ENCODE data around the gene AFMID.

The AFMID gene

DNA sequence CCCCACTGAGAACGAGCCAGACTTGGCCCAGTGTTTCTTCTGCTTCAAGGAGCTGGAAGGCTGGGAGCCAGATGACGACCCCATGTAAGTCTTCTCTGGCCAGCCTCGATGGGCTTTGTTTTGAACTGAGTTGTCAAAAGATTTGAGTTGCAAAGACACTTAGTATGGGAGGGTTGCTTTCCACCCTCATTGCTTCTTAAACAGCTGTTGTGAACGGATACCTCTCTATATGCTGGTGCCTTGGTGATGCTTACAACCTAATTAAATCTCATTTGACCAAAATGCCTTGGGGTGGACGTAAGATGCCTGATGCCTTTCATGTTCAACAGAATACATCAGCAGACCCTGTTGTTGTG is 27.5 kb downstream of the AFMID start:
- Histone ChIP-seq H3K9me3 (ENCODE audit: insufficient read depth, low read depth, low read length) (no peaks in the 10 kb centered on the region), H3K4me1 (ENCODE audit: insufficient read depth, low read length) (peaks cover 8% of the 10 kb centered on the region; the same call in 1 of the 2 replicates), H3K27me3 (ENCODE audit: insufficient read depth, low read length) (no peaks in the 10 kb centered on the region), H3K27ac (ENCODE audit: low read length) (peak overlapping the region; percentile 18), H3K9ac (ENCODE audit: low read depth, low read length) (peak overlapping the region; percentile 85), H3K4me3 (ENCODE audit: low read length) (peak overlapping the region; percentile 92), H3K36me3 (ENCODE audit: insufficient read depth, low read depth, low read length) (peaks cover 28% of the 10 kb centered on the region)

DNA sequence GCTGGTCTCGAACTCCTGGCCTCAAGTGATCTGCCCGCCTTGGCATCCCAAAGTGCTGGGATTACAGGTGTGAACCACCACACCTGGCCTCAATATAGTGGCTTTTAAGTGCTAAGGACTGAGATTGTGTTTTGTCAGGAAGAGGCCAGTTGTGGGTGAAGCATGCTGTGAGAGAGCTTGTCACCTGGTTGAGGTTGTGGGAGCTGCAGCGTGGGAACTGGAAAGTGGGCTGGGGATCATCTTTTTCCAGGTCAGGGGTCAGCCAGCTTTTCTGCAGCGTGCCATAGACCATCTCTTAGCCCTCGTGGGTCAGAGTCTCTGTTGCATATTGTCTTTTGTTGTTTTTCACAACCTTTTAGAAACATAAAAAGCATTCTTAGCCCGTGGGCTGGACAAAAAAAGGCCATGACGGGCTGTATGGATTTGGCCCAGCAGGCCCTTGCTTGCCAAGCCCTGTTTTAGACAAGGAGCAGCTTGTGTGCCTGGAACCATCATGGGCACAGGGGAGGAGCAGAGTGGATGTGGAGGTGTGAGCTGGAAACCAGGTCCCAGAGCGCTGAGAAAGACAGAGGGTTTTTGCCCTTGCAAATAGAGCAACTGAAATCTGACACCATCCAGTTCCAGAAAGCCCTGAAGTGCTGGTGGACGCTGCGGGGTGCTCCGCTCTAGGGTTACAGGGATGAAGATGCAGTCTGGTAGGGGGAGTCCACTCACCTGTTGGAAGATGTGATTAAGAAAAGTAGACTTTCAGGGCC is 32.4 kb downstream of the AFMID start:
- peak overlapping the region; percentile 40; the same call in 1 of the 2 replicates for H3K4me3 ChIP-seq (ENCODE audit: low read length)
- no peaks in the 10 kb centered on the region for H3K9me3 ChIP-seq (ENCODE audit: insufficient read depth, low read depth, low read length)
- H3K9ac ChIP-seq (ENCODE audit: low read depth, low read length), result no peak overlapping the region
- no peak overlapping the region for H3K27ac ChIP-seq (ENCODE audit: low read length)
- no peaks in the 10 kb centered on the region for H3K27me3 ChIP-seq (ENCODE audit: insufficient read depth, low read length)
- peaks cover 8% of the 10 kb centered on the region; the same call in 1 of the 2 replicates for H3K4me1 ChIP-seq (ENCODE audit: insufficient read depth, low read length)
- peaks cover 70% of the 10 kb centered on the region for H3K36me3 ChIP-seq (ENCODE audit: insufficient read depth, low read depth, low read length)

DNA sequence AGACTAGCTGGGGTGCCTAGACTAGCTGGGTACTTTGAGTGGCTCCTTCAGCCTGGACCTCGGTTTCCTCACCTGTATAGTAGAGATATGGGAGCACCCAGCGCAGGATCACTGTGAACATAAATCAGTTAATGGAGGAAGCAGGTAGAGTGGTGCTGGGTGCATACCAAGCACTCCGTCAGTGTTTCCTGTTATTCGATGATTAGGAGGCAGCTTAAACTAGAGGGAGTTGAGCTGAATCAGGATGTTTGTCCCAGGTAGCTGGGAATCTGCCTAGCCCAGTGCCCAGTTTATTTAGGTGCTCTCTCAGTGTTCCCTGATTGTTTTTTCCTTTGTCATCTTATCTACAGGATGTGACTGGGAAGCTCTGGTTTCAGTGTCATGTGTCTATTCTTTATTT is 35.9 kb downstream of the AFMID start:
- no peak overlapping the region for H3K27ac ChIP-seq (ENCODE audit: low read length)

DNA sequence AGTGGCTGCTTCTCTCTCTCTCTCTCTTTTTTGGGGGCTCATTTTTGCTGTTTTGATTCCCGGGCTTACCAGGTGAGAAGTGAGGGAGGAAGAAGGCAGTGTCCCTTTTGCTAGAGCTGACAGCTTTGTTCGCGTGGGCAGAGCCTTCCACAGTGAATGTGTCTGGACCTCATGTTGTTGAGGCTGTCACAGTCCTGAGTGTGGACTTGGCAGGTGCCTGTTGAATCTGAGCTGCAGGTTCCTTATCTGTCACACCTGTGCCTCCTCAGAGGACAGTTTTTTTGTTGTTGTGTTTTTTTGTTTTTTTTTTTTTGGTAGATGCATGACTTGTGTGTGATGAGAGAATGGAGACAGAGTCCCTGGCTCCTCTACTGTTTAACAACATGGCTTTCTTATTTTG is 36.6 kb downstream of the AFMID start:
- no peaks in the 10 kb centered on the region for H3K9me3 ChIP-seq (ENCODE audit: insufficient read depth, low read depth, low read length)
- H3K27ac ChIP-seq (ENCODE audit: low read length), result no peak overlapping the region
- peaks cover 4% of the 10 kb centered on the region; the same call in 1 of the 2 replicates for H3K4me1 ChIP-seq (ENCODE audit: insufficient read depth, low read length)
- H3K4me3 ChIP-seq (ENCODE audit: low read length), result no peak overlapping the region
- H3K9ac ChIP-seq (ENCODE audit: low read depth, low read length), result no peak overlapping the region
- H3K27me3 ChIP-seq (ENCODE audit: insufficient read depth, low read length), result no peaks in the 10 kb centered on the region
- peaks cover 59% of the 10 kb centered on the region for H3K36me3 ChIP-seq (ENCODE audit: insufficient read depth, low read depth, low read length)

More for the DNA sequence above, 35.9 kb downstream of the AFMID start:
- Histone ChIP-seq H3K9me3 (ENCODE audit: insufficient read depth, low read depth, low read length) (no peaks in the 10 kb centered on the region), H3K9ac (ENCODE audit: low read depth, low read length) (no peak overlapping the region), H3K4me1 (ENCODE audit: insufficient read depth, low read length) (peaks cover 4% of the 10 kb centered on the region; the same call in 1 of the 2 replicates), H3K4me3 (ENCODE audit: low read length) (no peak overlapping the region), H3K36me3 (ENCODE audit: insufficient read depth, low read depth, low read length) (peaks cover 61% of the 10 kb centered on the region), H3K27me3 (ENCODE audit: insufficient read depth, low read length) (no peaks in the 10 kb centered on the region)

DNA sequence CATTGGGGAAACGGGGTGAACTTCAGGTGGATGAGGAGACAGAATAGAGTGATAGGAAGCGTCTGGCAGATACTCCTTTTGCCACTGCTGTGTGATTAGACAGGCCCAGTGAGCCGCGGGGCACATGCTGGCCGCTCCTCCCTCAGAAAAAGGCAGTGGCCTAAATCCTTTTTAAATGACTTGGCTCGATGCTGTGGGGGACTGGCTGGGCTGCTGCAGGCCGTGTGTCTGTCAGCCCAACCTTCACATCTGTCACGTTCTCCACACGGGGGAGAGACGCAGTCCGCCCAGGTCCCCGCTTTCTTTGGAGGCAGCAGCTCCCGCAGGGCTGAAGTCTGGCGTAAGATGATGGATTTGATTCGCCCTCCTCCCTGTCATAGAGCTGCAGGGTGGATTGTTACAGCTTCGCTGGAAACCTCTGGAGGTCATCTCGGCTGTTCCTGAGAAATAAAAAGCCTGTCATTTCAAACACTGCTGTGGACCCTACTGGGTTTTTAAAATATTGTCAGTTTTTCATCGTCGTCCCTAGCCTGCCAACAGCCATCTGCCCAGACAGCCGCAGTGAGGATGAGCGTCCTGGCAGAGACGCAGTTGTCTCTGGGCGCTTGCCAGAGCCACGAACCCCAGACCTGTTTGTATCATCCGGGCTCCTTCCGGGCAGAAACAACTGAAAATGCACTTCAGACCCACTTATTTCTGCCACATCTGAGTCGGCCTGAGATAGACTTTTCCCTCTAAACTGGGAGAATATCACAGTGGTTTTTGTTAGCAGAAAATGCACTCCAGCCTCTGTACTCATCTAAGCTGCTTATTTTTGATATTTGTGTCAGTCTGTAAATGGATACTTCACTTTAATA is 37.3 kb downstream of the AFMID start:
- Histone ChIP-seq H3K36me3 (ENCODE audit: insufficient read depth, low read depth, low read length) (peaks cover 52% of the 10 kb centered on the region), H3K27ac (ENCODE audit: low read length) (no peak overlapping the region), H3K27me3 (ENCODE audit: insufficient read depth, low read length) (no peaks in the 10 kb centered on the region), H3K4me1 (ENCODE audit: insufficient read depth, low read length) (peaks cover 2% of the 10 kb centered on the region; the same call in 1 of the 2 replicates), H3K9me3 (ENCODE audit: insufficient read depth, low read depth, low read length) (no peaks in the 10 kb centered on the region), H3K4me3 (ENCODE audit: low read length) (no peak overlapping the region), H3K9ac (ENCODE audit: low read depth, low read length) (no peak overlapping the region)

DNA sequence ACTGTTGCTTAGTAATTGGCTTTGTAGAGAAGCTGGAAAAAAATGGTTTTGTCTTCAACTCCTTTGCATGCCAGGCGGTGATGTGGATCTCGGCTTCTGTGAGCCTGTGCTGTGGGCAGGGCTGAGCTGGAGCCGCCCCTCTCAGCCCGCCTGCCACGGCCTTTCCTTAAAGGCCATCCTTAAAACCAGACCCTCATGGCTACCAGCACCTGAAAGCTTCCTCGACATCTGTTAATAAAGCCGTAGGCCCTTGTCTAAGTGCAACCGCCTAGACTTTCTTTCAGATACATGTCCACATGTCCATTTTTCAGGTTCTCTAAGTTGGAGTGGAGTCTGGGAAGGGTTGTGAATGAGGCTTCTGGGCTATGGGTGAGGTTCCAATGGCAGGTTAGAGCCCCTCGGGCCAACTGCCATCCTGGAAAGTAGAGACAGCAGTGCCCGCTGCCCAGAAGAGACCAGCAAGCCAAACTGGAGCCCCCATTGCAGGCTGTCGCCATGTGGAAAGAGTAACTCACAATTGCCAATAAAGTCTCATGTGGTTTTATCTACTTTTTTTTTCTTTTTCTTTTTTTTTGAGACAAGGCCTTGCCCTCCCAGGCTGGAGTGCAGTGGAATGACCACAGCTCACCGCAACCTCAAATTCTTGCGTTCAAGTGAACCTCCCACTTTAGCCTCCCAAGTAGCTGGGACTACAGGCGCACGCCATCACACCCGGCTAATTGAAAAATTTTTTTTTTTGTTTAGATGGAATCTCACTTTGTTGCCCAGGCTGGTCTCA is 38.1 kb downstream of the AFMID start:
- Histone ChIP-seq H3K27ac (ENCODE audit: low read length) (no peak overlapping the region), H3K4me3 (ENCODE audit: low read length) (no peak overlapping the region), H3K27me3 (ENCODE audit: insufficient read depth, low read length) (peaks cover 6% of the 10 kb centered on the region), H3K4me1 (ENCODE audit: insufficient read depth, low read length) (no peaks in the 10 kb centered on the region), H3K9ac (ENCODE audit: low read depth, low read length) (no peak overlapping the region), H3K9me3 (ENCODE audit: insufficient read depth, low read depth, low read length) (no peaks in the 10 kb centered on the region), H3K36me3 (ENCODE audit: insufficient read depth, low read depth, low read length) (peaks cover 47% of the 10 kb centered on the region)

DNA sequence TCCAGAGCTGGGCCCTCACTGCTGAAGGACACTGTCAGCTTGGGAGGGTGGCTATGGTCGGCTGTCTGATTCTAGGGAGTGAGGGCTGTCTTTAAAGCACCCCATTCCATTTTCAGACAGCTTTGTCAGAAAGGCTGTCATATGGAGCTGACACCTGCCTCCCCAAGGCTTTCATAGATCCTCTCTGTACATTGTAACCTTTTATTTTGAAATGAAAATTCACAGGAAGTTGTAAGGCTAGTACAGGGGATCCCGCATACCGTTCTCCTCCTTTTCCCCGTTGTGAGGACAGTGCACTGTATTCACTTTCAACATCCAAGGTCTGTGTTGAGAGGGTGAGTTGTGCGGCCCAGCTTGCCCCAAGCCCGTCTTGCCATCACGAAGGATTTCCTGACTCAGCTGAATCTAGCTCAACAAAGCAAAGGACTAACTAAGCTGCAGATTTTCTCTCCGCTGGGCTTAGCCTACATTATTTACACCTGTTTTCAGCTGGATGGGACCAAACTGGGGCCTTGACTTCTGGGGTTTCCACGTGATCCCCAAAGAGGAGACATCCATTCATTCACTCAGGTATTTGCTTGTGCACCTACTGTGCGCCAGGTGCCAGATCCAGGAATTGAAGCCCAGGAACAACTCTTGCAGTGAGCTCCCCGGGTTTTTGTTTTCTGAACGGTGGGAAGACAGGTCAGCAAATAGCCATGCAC is 39.0 kb downstream of the AFMID start:
- Histone ChIP-seq H3K27me3 (ENCODE audit: insufficient read depth, low read length) (peaks cover 15% of the 10 kb centered on the region), H3K27ac (ENCODE audit: low read length) (no peak overlapping the region), H3K36me3 (ENCODE audit: insufficient read depth, low read depth, low read length) (peaks cover 38% of the 10 kb centered on the region), H3K9ac (ENCODE audit: low read depth, low read length) (no peak overlapping the region), H3K9me3 (ENCODE audit: insufficient read depth, low read depth, low read length) (no peaks in the 10 kb centered on the region), H3K4me3 (ENCODE audit: low read length) (no peak overlapping the region), H3K4me1 (ENCODE audit: insufficient read depth, low read length) (no peaks in the 10 kb centered on the region)

DNA sequence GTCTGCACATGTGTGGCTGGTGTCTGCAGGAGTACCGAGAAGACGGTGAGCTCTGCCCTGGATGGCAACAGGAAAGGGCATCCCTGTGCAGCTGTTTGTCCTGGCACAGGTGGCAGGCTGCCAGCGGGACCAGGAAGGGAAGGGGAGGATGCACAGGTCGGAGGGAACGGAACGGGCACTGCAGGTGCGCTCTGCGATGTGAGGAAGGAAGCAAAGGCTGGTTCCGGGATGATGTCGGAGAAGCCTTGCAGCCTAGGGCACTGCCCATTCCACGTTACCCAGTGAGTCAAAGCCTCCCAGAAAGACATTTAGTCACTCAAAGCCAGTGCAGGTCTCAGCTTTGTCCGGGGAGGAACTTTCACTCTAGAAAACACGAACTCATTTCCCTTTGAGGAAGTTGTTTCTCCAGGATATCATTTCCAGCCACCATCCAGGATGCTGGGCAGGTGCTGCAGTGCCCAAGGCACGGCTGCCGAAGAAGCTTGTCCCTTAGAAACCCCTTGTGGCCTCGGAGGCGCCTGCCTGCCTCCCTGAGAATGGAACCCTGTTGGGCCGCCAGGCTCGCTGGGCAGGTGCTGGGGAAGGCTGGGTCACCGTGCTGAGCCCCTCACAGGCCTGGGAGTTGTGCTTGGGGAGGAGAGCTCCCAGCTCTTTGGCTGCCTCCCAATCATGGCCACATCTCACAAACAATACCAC is 39.7 kb downstream of the AFMID start:
- no peak overlapping the region for H3K27ac ChIP-seq (ENCODE audit: low read length)
- no peaks in the 10 kb centered on the region for H3K9me3 ChIP-seq (ENCODE audit: insufficient read depth, low read depth, low read length)
- no peak overlapping the region for H3K9ac ChIP-seq (ENCODE audit: low read depth, low read length)
- peaks cover 21% of the 10 kb centered on the region for H3K27me3 ChIP-seq (ENCODE audit: insufficient read depth, low read length)
- H3K4me3 ChIP-seq (ENCODE audit: low read length), result no peak overlapping the region
- peaks cover 31% of the 10 kb centered on the region for H3K36me3 ChIP-seq (ENCODE audit: insufficient read depth, low read depth, low read length)
- H3K4me1 ChIP-seq (ENCODE audit: insufficient read depth, low read length), result no peaks in the 10 kb centered on the region

DNA sequence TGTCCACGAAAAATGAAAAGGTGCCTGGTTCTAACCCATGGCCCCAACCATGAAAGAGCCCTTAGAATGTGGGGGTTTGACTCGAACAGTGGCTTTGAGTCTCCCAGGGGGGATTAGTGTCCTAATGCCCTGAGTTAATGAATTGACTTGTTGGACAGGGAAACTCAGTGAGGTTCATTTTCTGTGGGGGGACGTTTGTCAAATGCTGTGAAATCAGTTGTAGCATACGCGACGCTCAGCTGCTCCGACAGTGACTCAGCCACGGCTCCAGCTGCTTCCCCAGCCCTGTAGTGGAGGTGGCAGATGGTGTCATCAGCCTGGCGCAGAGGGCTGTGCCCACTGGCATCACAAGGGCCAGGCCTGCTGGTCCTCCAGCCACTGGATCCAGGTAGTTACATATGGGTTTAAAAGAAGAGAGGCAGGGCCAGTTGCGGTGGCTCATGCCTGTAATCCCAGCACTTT is 40.3 kb downstream of the AFMID start:
- Histone ChIP-seq H3K9ac (ENCODE audit: low read depth, low read length) (no peak overlapping the region), H3K4me1 (ENCODE audit: insufficient read depth, low read length) (no peaks in the 10 kb centered on the region), H3K4me3 (ENCODE audit: low read length) (no peak overlapping the region), H3K36me3 (ENCODE audit: insufficient read depth, low read depth, low read length) (peaks cover 29% of the 10 kb centered on the region), H3K27me3 (ENCODE audit: insufficient read depth, low read length) (peaks cover 27% of the 10 kb centered on the region), H3K27ac (ENCODE audit: low read length) (no peak overlapping the region), H3K9me3 (ENCODE audit: insufficient read depth, low read depth, low read length) (no peaks in the 10 kb centered on the region)

DNA sequence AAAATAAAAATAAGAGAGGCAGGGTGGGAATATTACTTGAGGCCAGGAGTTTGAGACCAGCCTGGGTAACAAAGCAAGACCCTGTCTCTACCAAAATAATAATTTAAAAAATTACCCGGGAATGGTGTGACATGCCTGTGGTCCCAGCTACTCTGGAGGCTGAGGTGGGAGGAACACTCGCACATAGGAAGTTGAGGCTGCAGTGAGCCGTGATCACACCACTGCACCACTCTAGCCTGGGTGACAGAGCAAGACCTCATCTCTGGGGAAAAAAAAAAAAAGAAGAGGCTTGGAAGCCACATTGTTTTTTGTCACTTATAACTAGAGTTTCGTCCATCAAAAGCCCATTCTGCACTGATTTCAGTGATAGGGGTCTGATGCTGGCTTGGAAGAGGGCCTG is 41.0 kb downstream of the AFMID start:
- Histone ChIP-seq H3K9ac (ENCODE audit: low read depth, low read length) (no peak overlapping the region), H3K4me1 (ENCODE audit: insufficient read depth, low read length) (no peaks in the 10 kb centered on the region), H3K4me3 (ENCODE audit: low read length) (no peak overlapping the region), H3K9me3 (ENCODE audit: insufficient read depth, low read depth, low read length) (no peaks in the 10 kb centered on the region), H3K36me3 (ENCODE audit: insufficient read depth, low read depth, low read length) (peaks cover 22% of the 10 kb centered on the region), H3K27me3 (ENCODE audit: insufficient read depth, low read length) (peaks cover 34% of the 10 kb centered on the region), H3K27ac (ENCODE audit: low read length) (no peak overlapping the region)
